Spinal cord (tissue), 10 donors: ENCODE measurements around the gene CERS2. TPM values are rescaled to one million over a fixed set of nuclear protein-coding genes. Genes with fewer than 3 reads are reported as not detected.

Experiments
- DNase-seq, 6 donors: peaks; one replicate each; pipeline versions ENCODE4 v3.0.0 to v3.0.0-alpha.2; 2013 to 2015; ENCODE audit warnings: low spot score in 6 of 6, low read depth in 4 of 6
- H3K27ac ChIP-seq: one replicate; pipeline ENCODE4 v1.5.1; 2013; ENCODE audit warnings: low read depth, low read length, control low read depth
- H3K27me3 ChIP-seq: one replicate; pipeline ENCODE4 v1.6.1; 2013; ENCODE audit warnings: low read length; ENCODE audit not compliant: control insufficient read depth, insufficient read depth
- H3K36me3 ChIP-seq: one replicate; pipeline ENCODE4 v1.6.1; 2013; ENCODE audit warnings: low read length; ENCODE audit not compliant: control insufficient read depth, insufficient read depth
- H3K4me1 ChIP-seq: one replicate; pipeline ENCODE4 v1.6.1; 2013; ENCODE audit warnings: low read length; ENCODE audit not compliant: control insufficient read depth, insufficient read depth
- H3K4me3 ChIP-seq: one replicate; pipeline ENCODE4 v1.5.1; 2013; ENCODE audit warnings: low read depth, low read length, control low read depth
- H3K9me3 ChIP-seq: one replicate; pipeline ENCODE4 v1.6.1; 2013; ENCODE audit warnings: low read length; ENCODE audit not compliant: control insufficient read depth, insufficient read depth
- WGBS: methylation state at CpG from one replicate; pipeline ENCODE4 v1.1.5; 2013; ENCODE audit warnings: missing lambda C conversion rate; ENCODE audit not compliant: insufficient coverage; 5-methylcytosine and 5-hydroxymethylcytosine counted together
- polyA plus RNA-seq, 2 donors: library from polyadenylated mRNA; unstranded; fragments of 120-200 nt; gene quantifications; one replicate each; pipeline ENCODE4 v1.2.1, GENCODE V29; 2013; ENCODE audit not compliant: insufficient read length in 2 of 2
- total RNA-seq, 2 donors: library from RNA; depleted of rRNA in 1 of 2; stranded (reverse); fragments of 120-200 nt in 1 of 2; fragments of >200 nt in 1 of 2; gene quantifications; one replicate each; pipeline versions ENCODE4 v1.2.3 to v1.2.4, GENCODE V29; 2013 to 2014
- donor health status: healthy.

CERS2 gene
- total and polyA plus RNA-seq, 4 donors: 116 to 224 (median 170) TPM

DNA sequence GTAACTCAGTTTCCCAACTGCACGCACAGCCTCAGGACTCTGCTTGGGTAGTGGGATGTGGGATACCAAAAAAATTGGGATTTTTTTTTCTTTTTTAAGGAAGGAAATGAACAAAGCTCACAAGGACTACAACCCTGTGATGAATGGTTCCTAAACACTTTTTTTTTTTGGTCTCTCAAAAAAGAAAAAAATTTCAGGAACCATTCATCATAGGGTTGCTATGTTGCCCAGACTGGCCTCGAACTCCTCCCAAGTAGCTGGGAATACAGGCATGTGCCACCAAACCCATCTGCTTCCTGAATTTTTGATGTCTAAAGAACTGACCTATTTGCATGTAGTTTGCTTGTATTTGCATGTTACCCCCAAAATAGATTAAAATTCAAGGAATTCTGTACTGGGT lies 25.3 kb upstream of the CERS2 start:
- Histone ChIP-seq H3K27ac (no peak overlapping the region), H3K4me3 (no peak overlapping the region), H3K9me3 (no peaks in the 10 kb centered on the region), H3K27me3 (no peaks in the 10 kb centered on the region), H3K4me1 (peaks cover 23% of the 10 kb centered on the region), H3K36me3 (peaks cover 42% of the 10 kb centered on the region)
- DNase-seq: no peak
- no CpG with 5 or more reads among the region's 2 CpGs for WGBS

DNA sequence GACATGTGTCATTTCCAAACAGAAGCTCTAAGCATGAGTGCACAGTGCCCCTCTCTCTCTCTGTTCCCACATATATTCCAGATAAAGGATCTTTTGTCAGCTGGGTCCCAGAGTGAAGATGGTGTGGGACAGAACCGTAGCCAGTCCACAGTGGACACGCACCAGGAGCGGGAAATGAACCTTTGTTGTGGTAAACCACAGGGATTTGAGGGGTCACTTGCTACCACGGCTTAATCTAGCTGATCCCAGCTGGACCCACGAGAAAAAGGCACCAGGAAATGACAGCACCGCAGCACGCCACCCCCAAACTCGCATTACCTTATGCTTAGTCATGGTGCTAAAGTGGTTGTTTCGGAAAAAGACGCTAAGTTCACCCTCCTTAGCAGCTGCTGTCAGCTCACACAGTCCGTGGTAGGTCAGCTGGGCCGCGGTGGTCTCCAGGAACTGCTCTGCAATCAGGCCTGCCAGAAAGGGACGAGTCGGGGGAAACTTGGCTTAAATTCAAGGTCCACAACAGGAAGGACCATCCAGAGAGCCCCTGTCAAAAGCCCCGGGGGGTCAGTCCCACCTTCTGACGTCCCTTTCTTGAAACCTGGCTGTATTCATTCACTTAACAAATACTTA lies 24.5 kb upstream of the CERS2 start:
- Histone ChIP-seq H3K9me3 (no peaks in the 10 kb centered on the region), H3K27me3 (no peaks in the 10 kb centered on the region), H3K36me3 (peaks cover 42% of the 10 kb centered on the region), H3K4me1 (peaks cover 18% of the 10 kb centered on the region), H3K27ac (no peak overlapping the region), H3K4me3 (no peak overlapping the region)
- 79% methylated on average over 16 of the region's 17 CpGs for WGBS
- DNase-seq: no peak

DNA sequence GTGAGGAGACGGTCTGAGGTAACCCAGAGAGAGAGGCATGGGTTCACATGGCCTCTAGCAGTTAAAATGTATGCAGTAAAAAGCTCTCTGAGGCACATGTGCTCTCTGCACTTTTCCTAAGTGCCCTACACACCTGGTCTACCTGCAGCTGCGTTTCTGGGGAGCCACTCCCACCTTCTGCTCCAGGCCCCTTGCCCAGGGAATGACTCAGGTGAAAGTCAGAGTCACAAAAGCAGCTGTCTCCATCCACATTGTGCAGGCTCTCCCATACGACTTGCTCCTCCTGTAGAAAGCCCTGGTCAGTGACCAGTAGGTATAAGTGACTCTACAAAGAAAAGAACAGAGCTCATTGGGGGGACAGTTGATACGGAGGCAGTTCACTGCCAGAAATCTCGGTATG lies 23.3 kb upstream of the CERS2 start:
- peaks cover 9% of the 10 kb centered on the region for H3K4me1 ChIP-seq
- no peaks in the 10 kb centered on the region for H3K9me3 ChIP-seq
- no peaks in the 10 kb centered on the region for H3K27me3 ChIP-seq
- 94% methylated on average over 4 of the region's 5 CpGs for WGBS
- H3K36me3 ChIP-seq: peaks cover 42% of the 10 kb centered on the region
- H3K4me3 ChIP-seq: no peak overlapping the region
- DNase-seq: no peak
- no peak overlapping the region for H3K27ac ChIP-seq

DNA sequence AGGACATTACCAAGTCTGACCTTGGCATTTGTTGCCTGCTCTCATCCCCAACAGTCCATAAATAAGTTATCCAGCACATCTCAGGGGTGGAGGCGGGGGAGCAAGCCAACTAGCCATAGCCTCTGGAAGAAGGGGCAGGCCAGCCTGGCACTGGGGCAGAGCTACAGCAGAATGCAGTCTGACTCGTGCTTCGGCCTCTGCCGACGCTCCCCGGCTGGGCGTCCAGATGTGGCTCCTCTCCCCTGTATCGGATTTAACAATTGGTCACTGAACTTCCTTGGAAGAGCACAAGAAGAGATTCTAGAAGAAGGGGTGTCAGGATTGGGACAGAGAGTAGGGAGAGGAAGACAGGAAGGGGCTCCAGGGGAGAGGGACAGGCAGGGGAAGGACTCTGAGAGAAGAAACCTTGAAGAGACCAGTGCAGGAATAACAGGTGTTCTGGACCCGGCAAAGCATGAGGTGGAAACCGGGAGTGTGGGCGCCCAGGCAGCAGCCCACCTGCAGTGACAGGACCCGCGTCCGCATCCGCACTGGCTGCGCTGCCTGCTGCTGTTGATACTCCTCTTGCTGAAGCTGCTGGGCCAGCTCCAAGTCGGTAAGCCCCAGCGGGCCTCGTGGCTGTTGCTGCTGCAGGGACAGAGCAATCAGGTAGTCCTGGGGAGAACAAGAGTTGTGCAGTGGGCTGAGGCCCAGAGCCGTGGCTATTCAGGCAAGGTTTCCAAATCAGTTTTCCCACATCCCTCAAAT lies 22.7 kb upstream of the CERS2 start:
- no peak for DNase-seq
- Histone ChIP-seq H3K27me3 (no peaks in the 10 kb centered on the region), H3K27ac (no peak overlapping the region), H3K36me3 (peaks cover 41% of the 10 kb centered on the region), H3K4me1 (peaks cover 7% of the 10 kb centered on the region), H3K4me3 (no peak overlapping the region), H3K9me3 (no peaks in the 10 kb centered on the region)
- WGBS: 92% methylated on average over 19 of the region's 20 CpGs

DNA sequence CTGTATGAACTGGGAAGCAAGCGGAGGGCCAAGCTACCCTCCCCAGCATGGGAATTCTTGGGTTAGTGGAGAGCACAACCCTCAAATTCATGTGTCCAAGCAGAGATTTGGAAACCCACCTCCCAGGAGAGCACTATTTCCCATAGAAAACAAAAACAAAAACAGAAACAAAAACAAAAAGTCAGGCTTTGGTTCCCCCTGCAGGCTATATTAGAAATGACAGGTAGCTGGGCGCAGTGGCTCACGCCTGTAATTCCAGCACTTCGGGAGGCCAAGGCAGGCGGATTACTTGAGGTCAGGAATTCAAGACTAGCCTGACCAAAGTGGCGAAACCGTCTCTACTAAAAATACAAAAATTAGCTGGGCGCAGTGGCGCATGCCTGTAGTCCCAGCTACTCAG lies 21.3 kb upstream of the CERS2 start:
- Histone ChIP-seq H3K4me1 (peaks cover 4% of the 10 kb centered on the region), H3K36me3 (peaks cover 31% of the 10 kb centered on the region), H3K4me3 (no peak overlapping the region), H3K27ac (no peak overlapping the region), H3K9me3 (no peaks in the 10 kb centered on the region), H3K27me3 (no peaks in the 10 kb centered on the region)
- peak in 2 of 6 donors; percentile 63 to 84 for DNase-seq
- WGBS: 26% methylated on average over 8 of the region's 9 CpGs

DNA sequence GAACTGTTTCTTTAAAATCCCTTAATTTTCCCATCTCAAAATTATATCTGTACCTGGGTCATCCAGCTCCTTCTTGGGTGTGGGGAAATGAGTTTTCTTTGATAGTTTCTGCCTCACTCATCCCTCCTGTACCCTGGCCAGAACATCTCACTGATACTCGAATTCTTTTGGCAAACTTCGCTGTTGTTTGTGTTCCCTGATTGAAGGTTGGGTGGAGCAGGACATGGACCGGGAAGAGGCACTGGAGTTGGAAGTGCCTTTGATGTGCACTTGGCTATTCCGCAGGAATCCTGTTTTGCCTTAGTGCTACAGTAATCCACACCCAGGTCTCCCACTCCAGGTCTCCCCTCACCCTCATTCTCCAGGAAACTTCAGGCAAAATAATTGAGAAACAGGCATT lies 20.8 kb upstream of the CERS2 start:
- Histone ChIP-seq H3K36me3 (peaks cover 27% of the 10 kb centered on the region), H3K27me3 (no peaks in the 10 kb centered on the region), H3K4me1 (peaks cover 4% of the 10 kb centered on the region), H3K27ac (no peak overlapping the region), H3K4me3 (no peak overlapping the region), H3K9me3 (no peaks in the 10 kb centered on the region)
- no CpG with 5 or more reads among the region's 4 CpGs for WGBS
- no peak for DNase-seq

DNA sequence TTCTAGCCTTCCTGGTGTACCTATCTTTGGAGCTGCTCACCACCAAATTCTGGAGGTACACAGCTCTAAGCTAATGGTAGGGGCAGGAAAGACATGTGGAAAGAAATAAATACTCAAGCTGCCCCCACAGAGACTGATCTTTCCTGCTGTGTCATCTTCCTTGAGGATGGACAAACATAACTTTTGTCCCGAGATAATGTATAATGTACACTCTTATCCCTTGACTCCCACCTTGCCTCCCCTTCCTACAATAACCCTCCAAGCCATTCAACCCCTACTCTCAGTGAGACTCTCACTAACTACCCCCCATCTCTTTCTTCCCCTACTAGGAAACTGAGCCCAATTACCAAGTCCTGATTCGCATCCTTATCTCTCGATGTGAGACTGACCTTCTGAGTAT lies 19.6 kb upstream of the CERS2 start:
- no peak overlapping the region for H3K4me3 ChIP-seq
- no peaks in the 10 kb centered on the region for H3K27me3 ChIP-seq
- peaks cover 3% of the 10 kb centered on the region for H3K4me1 ChIP-seq
- WGBS: 90% methylated on average over 2 of the region's 3 CpGs
- no peaks in the 10 kb centered on the region for H3K9me3 ChIP-seq
- no peak overlapping the region for H3K27ac ChIP-seq
- peaks cover 25% of the 10 kb centered on the region for H3K36me3 ChIP-seq
- DNase-seq: no peak

DNA sequence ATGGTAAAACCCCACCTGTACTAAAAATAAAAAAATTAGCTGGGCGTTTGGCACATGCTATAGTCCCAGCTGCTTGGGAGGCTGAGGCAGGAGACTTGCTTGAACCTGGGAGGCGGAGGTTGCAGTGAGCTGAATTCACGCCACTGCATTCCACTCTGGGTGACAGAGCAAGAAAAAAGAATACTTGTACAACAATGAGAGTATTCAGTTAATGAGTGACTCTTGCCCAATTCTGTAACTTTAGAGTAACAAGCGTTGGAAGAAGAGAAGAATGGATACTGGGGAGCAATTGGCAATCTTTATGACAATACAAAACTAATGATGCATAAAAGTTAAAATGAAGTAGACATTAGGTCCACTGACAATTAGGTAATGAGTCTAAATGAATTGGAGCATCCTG lies 18.0 kb upstream of the CERS2 start:
- H3K9me3 ChIP-seq: no peaks in the 10 kb centered on the region
- no peak overlapping the region for H3K4me3 ChIP-seq
- 60% methylated on average over 2 of the region's 4 CpGs for WGBS
- peaks cover 12% of the 10 kb centered on the region for H3K36me3 ChIP-seq
- H3K27ac ChIP-seq: no peak overlapping the region
- no peak for DNase-seq
- H3K27me3 ChIP-seq: no peaks in the 10 kb centered on the region
- no peaks in the 10 kb centered on the region for H3K4me1 ChIP-seq

DNA sequence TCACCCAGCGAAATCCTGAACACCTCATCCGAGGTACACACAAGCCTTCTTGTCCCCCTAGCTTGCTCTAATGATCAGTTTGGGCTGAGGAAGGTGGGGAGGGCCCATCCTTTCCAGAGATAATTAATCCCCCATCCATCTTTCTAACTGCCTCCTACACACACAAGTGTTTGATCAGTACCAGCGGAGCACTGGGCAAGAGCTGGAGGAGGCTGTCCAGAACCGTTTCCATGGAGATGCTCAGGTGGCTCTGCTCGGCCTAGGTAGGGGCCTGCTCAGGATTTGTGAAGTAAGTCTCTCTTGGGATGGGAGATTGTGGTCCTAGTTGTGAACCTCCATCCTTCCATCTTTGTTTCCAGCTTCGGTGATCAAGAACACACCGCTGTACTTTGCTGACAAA lies 13.3 kb upstream of the CERS2 start:
- no CpG with 5 or more reads among the region's 7 CpGs for WGBS
- peak in 1 of 6 donors; percentile 4 for DNase-seq
- Histone ChIP-seq H3K4me3 (no peak overlapping the region), H3K4me1 (no peaks in the 10 kb centered on the region), H3K9me3 (no peaks in the 10 kb centered on the region), H3K27me3 (no peaks in the 10 kb centered on the region), H3K27ac (no peak overlapping the region), H3K36me3 (no peaks in the 10 kb centered on the region)
